Mammary epithelial cell (primary cell): Measurements from ENCODE around the gene NEO1.

Experiments
- EZH2 ChIP-seq: IDR thresholded peaks from 2 replicates; pipeline ENCODE4 v1.6.1; 2012; ENCODE audit warnings: low read length, inconsistent platforms, borderline replicate concordance
- TF ChIP-seq, protein P1 (sequence below), 2 donors: IDR thresholded peaks in 1 of 2; conservative IDR thresholded peaks in 1 of 2; 2 replicates each; pipeline ENCODE4 v1.5.1; 2011 to 2012; ENCODE audit warnings: inconsistent platforms in 2 of 2, low read length in 2 of 2, mild to moderate bottlenecking in 2 of 2, control low read depth in 1 of 2, low read depth in 1 of 2; ENCODE audit not compliant: insufficient read depth in 1 of 2; ENCODE audit errors: extremely low read depth in 1 of 2

DNA sequence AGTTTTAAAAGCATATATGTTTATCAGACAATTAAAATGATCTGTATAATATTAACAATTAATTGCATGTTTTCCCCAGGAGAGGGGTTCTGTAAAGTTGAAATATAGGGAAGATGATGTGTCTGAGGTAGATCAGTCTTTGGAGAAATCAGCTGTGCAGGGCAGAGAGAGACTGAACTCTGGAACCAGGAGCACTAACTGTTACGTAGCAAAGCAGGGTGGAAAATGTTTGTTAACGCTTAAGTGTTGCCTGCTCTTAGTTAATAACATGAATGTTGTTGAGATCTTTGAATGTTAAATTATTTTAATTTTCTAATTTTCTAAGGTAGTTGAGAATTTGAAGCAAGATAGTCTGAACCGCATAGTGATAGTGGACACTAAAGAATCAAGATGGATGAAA, 57.5 kb downstream of the NEO1 start:
- TF ChIP-seq, protein P1, sequence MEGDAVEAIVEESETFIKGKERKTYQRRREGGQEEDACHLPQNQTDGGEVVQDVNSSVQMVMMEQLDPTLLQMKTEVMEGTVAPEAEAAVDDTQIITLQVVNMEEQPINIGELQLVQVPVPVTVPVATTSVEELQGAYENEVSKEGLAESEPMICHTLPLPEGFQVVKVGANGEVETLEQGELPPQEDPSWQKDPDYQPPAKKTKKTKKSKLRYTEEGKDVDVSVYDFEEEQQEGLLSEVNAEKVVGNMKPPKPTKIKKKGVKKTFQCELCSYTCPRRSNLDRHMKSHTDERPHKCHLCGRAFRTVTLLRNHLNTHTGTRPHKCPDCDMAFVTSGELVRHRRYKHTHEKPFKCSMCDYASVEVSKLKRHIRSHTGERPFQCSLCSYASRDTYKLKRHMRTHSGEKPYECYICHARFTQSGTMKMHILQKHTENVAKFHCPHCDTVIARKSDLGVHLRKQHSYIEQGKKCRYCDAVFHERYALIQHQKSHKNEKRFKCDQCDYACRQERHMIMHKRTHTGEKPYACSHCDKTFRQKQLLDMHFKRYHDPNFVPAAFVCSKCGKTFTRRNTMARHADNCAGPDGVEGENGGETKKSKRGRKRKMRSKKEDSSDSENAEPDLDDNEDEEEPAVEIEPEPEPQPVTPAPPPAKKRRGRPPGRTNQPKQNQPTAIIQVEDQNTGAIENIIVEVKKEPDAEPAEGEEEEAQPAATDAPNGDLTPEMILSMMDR (conservative IDR thresholded peaks at IDR 0.05 in 1 of 2, IDR thresholded peaks at IDR 0.05 in 1 of 2; ENCODE audit: extremely low read depth in 1 of 2, insufficient read depth in 1 of 2, low read depth in 1 of 2, low read length in 2 of 2), result no peak
- TF ChIP-seq EZH2, result no peak
